C4-2B (cell line): ENCODE measurements around the gene PCDHGA8.
"Not testable (repeated sequence)": the region's sequence is repeated elsewhere in the genome, so short reads cannot be mapped to it uniquely, and the experiment has no call there.

Source experiments
- ZFX ChIP-seq: fragments of 450-650 bp; IDR thresholded peaks from 2 replicates; pipeline ENCODE4 v1.6.1; 2017
- TF ChIP-seq, protein P1 (sequence below): fragments of 450-650 bp; conservative IDR thresholded peaks from 2 replicates; pipeline ENCODE4 v1.5.1; 2017; ENCODE audit warnings: mild to moderate bottlenecking

DNA sequence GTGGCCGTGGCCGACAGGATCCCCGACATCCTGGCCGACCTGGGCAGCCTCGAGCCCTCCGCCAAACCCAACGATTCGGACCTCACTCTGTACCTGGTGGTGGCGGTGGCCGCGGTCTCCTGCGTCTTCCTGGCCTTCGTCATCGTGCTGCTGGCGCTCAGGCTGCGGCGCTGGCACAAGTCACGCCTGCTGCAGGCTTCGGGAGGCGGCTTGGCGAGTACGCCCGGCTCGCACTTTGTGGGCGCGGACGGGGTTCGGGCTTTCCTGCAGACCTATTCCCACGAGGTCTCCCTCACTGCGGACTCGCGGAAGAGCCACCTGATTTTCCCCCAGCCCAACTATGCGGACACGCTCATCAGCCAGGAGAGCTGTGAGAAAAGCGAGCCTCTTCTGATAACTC is 46.4 kb upstream of the PCDHGA8 start:
- TF ChIP-seq, protein P1, sequence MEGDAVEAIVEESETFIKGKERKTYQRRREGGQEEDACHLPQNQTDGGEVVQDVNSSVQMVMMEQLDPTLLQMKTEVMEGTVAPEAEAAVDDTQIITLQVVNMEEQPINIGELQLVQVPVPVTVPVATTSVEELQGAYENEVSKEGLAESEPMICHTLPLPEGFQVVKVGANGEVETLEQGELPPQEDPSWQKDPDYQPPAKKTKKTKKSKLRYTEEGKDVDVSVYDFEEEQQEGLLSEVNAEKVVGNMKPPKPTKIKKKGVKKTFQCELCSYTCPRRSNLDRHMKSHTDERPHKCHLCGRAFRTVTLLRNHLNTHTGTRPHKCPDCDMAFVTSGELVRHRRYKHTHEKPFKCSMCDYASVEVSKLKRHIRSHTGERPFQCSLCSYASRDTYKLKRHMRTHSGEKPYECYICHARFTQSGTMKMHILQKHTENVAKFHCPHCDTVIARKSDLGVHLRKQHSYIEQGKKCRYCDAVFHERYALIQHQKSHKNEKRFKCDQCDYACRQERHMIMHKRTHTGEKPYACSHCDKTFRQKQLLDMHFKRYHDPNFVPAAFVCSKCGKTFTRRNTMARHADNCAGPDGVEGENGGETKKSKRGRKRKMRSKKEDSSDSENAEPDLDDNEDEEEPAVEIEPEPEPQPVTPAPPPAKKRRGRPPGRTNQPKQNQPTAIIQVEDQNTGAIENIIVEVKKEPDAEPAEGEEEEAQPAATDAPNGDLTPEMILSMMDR, result not testable (repeated sequence)
- TF ChIP-seq ZFX, result not testable (repeated sequence)
